Measurements from ENCODE around the gene GMDS.

GMDS gene

DNA sequence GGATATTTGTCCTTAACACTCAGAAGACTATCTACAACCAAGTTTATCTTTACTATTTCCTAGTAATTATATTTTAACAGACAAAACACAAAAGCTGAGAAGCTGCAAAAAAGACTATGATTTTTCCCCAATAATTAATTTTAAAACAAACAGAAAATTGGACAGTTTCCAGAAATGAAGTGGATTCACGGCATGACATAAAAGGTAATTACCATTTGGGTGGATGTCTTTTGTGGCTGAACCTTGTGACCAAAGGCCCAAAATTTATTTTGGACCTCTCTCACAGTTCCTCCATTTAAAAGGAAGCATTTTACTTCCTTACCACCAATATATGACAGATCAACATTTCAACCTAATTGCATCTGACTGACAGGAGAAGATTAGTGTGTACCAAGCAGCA, 90.2 kb downstream of the GMDS start:
- H3K4me1 ChIP-seq = peaks cover 4% of the 10 kb centered on the region; the same call in 1 of the 2 replicates
- TF ChIP-seq, protein P1, sequence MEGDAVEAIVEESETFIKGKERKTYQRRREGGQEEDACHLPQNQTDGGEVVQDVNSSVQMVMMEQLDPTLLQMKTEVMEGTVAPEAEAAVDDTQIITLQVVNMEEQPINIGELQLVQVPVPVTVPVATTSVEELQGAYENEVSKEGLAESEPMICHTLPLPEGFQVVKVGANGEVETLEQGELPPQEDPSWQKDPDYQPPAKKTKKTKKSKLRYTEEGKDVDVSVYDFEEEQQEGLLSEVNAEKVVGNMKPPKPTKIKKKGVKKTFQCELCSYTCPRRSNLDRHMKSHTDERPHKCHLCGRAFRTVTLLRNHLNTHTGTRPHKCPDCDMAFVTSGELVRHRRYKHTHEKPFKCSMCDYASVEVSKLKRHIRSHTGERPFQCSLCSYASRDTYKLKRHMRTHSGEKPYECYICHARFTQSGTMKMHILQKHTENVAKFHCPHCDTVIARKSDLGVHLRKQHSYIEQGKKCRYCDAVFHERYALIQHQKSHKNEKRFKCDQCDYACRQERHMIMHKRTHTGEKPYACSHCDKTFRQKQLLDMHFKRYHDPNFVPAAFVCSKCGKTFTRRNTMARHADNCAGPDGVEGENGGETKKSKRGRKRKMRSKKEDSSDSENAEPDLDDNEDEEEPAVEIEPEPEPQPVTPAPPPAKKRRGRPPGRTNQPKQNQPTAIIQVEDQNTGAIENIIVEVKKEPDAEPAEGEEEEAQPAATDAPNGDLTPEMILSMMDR (IDR thresholded peaks at IDR 0.05; ENCODE audit: low read depth, low read length) = no peak
- no peak for DNase-seq

GRCh38 chr6:2149361-2150006, 95.9 kb downstream of the GMDS start:
- TF ChIP-seq, protein P1 (IDR thresholded peaks at IDR 0.05; ENCODE audit: low read depth, low read length) = no peak
- Histone ChIP-seq H3K36me3 (no peaks in the 10 kb centered on the region), H3K4me1 (no peaks in the 10 kb centered on the region), H3K4me3 (ENCODE audit: low read depth, low read length) (no peak overlapping the region), H3K9me3 (no peaks in the 10 kb centered on the region), H3K27me3 (no peaks in the 10 kb centered on the region; the same call in 1 of the 2 replicates)
- DNase-seq = no peak

More for the DNA sequence above, 90.2 kb downstream of the GMDS start:
- Histone ChIP-seq H3K9me3 (no peaks in the 10 kb centered on the region), H3K36me3 (no peaks in the 10 kb centered on the region), H3K27me3 (no peaks in the 10 kb centered on the region; the same call in 1 of the 2 replicates), H3K4me3 (ENCODE audit: low read depth, low read length) (no peak overlapping the region)

DNA sequence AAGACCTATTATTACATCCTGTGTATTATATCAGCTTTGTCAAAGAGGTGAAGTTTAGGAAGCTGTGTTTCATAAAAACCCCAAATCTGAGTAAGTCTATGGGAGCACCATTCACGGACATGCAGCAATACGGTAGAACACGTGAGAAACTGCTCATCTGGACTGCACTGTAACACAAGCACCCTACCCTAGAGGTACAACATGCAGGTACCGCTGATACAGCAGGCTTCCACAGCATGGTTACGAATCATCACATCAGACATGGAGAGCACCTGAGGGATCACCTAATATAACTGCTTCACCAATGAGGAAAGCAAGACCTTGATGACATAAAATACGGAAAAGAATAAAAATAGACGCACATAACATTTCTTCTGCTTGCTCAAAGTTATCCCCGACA, 96.7 kb downstream of the GMDS start:
- H3K4me3 ChIP-seq (ENCODE audit: low read depth, low read length) = no peak overlapping the region
- TF ChIP-seq, protein P1 (IDR thresholded peaks at IDR 0.05; ENCODE audit: low read depth, low read length) = no peak
- no peaks in the 10 kb centered on the region for H3K36me3 ChIP-seq
- no peak for DNase-seq
- H3K27me3 ChIP-seq = no peaks in the 10 kb centered on the region
- H3K9me3 ChIP-seq = no peaks in the 10 kb centered on the region
- no peaks in the 10 kb centered on the region for H3K4me1 ChIP-seq

DNA sequence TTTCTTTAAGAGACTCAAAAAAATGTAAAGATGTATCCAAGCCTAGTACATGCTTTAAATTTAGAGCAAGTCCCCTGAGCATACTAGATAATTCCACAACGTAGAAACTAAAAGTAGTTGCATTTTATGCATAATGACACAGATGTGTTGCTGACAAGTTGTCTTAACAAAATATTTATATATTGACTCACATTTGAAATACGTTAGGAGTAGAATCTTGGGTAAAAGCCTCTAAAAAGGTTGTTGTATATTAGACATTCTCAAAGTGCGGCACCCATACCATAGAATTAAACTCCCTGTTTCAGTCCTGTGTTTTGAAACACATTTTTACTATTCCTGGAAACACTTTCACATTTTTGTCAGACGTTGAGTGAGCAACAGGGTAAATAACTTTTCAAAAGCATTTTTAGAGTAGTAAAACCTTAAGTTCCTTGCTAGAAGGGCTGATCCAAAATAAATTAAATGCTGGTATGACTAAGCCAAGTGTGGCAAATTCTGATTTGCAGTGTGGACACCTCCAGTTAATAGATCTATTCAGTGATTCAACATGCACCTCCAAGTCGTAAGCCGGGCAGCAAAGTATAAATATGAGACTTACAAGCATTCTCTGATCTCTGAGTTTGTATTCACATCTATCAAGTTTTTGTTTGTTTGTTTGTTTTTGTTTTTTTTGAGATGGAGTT, 97.5 kb downstream of the GMDS start:
- Histone ChIP-seq H3K27me3 (no peaks in the 10 kb centered on the region), H3K4me1 (no peaks in the 10 kb centered on the region), H3K9me3 (no peaks in the 10 kb centered on the region), H3K4me3 (ENCODE audit: low read depth, low read length) (no peak overlapping the region), H3K36me3 (no peaks in the 10 kb centered on the region)
- no peak for DNase-seq
- TF ChIP-seq, protein P1 (IDR thresholded peaks at IDR 0.05; ENCODE audit: low read depth, low read length) = no peak

DNA sequence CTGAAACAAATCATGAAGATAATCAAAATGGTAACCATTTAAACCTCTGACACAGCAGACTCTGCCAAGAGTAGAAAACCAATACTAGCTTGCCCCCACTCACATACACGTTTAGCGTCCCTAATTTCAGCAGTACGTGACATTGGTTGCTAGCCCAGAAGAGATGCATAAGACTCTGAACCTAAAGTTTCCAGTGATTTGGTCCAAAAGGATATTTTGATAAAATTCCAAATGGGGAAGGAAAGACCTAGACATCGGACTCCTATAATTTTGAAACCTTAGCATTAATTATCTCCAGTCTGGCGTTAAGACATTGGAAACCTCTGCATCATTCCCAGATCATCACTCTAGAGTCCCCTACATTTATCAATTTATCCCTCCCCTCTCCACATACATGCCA, 98.1 kb downstream of the GMDS start:
- Histone ChIP-seq H3K4me3 (ENCODE audit: low read depth, low read length) (no peak overlapping the region), H3K4me1 (no peaks in the 10 kb centered on the region), H3K36me3 (no peaks in the 10 kb centered on the region), H3K27me3 (no peaks in the 10 kb centered on the region), H3K9me3 (no peaks in the 10 kb centered on the region)
- TF ChIP-seq, protein P1 (IDR thresholded peaks at IDR 0.05; ENCODE audit: low read depth, low read length) = no peak
- no peak for DNase-seq

GRCh38 chr6:2144210-2144609, 101.2 kb downstream of the GMDS start:
- Histone ChIP-seq H3K36me3 (no peaks in the 10 kb centered on the region), H3K9me3 (no peaks in the 10 kb centered on the region), H3K4me3 (ENCODE audit: low read depth, low read length) (no peak overlapping the region), H3K4me1 (no peaks in the 10 kb centered on the region), H3K27me3 (no peaks in the 10 kb centered on the region)
- TF ChIP-seq, protein P1 (IDR thresholded peaks at IDR 0.05; ENCODE audit: low read depth, low read length) = no peak
- DNase-seq = no peak
